Mesothelial cell of epicardium (in vitro differentiated cells): ENCODE data around the gene SLC38A10. TPM values are rescaled to one million over a fixed set of nuclear protein-coding genes. Genes with fewer than 3 reads are reported as not detected.
A peak's percentile ranks its signal among the peaks of the same experiment; 100 is the strongest.

ENCODE experiments used
- DNase-seq, 2 experiments: peaks; one replicate each; pipeline ENCODE4 v3.0.0; 2021; ENCODE audit warnings: low spot score in 2 of 2; ENCODE audit not compliant: unreplicated experiment in 2 of 2
- H3K27ac Mint-ChIP-seq: 2 replicates; pipeline ENCODE4 v1.8.0; 2021; ENCODE audit warnings: mixed read lengths
- H3K27me3 Mint-ChIP-seq: 2 replicates; pipeline ENCODE4 v1.8.0; 2021; ENCODE audit warnings: low read depth, mixed read lengths
- H3K36me3 Mint-ChIP-seq: 2 replicates; pipeline ENCODE4 v1.8.0; 2021; ENCODE audit warnings: mixed read lengths
- H3K4me1 Mint-ChIP-seq: 2 replicates; pipeline ENCODE4 v1.8.0; 2021; ENCODE audit warnings: mixed read lengths
- H3K4me3 Mint-ChIP-seq: 2 replicates; pipeline ENCODE4 v1.8.0; 2021; ENCODE audit warnings: mild to moderate bottlenecking, moderate library complexity, mixed read lengths
- H3K9me3 Mint-ChIP-seq: 2 replicates; pipeline ENCODE4 v1.8.0; 2021; ENCODE audit warnings: mixed read lengths
- CTCF ChIP-seq: fragments of 200-600 bp; sonication (generic); IDR thresholded peaks from one replicate; pipeline ENCODE4 v1.5.0; 2021; ENCODE audit warnings: antibody characterized with exemption; ENCODE audit not compliant: unreplicated experiment
- total RNA-seq: library from RNA; stranded (reverse); gene quantifications from 3 replicates; pipeline ENCODE4 v1.2.1, GENCODE V29; 2021

The SLC38A10 gene
- total RNA-seq, 1 donor from 2014 or later, result 103 TPM

GRCh38 chr17:81307636-81308560 is 12.8 kb upstream of the SLC38A10 start:
- peaks cover 30% of the 10 kb centered on the region for H3K4me1 Mint-ChIP-seq
- H3K27me3 Mint-ChIP-seq, result no peaks in the 10 kb centered on the region
- no peak overlapping the region for H3K4me3 Mint-ChIP-seq
- H3K36me3 Mint-ChIP-seq, result no peaks in the 10 kb centered on the region
- H3K27ac Mint-ChIP-seq, result peak overlapping the region; percentile 85
- H3K9me3 Mint-ChIP-seq, result no peaks in the 10 kb centered on the region
- TF ChIP-seq CTCF, result no peak
- no peak for DNase-seq

GRCh38 chr17:81306898-81307510 is 11.9 kb upstream of the SLC38A10 start:
- no peaks in the 10 kb centered on the region for H3K36me3 Mint-ChIP-seq
- peaks cover 34% of the 10 kb centered on the region for H3K4me1 Mint-ChIP-seq
- H3K27me3 Mint-ChIP-seq, result no peaks in the 10 kb centered on the region
- no peak for DNase-seq
- H3K9me3 Mint-ChIP-seq, result no peaks in the 10 kb centered on the region
- H3K4me3 Mint-ChIP-seq, result no peak overlapping the region
- no peak for TF ChIP-seq CTCF
- H3K27ac Mint-ChIP-seq, result peak overlapping the region; percentile 76

GRCh38 chr17:81306491-81306890 is 11.4 kb upstream of the SLC38A10 start:
- H3K4me3 Mint-ChIP-seq, result no peak overlapping the region

GRCh38 chr17:81305051-81305630 is 10.0 kb upstream of the SLC38A10 start:
- no peak overlapping the region for H3K4me3 Mint-ChIP-seq
- no peaks in the 10 kb centered on the region for H3K9me3 Mint-ChIP-seq
- no peak overlapping the region for H3K27ac Mint-ChIP-seq
- no peaks in the 10 kb centered on the region for H3K27me3 Mint-ChIP-seq
- peaks cover 27% of the 10 kb centered on the region for H3K4me1 Mint-ChIP-seq
- no peak for TF ChIP-seq CTCF
- DNase-seq, result no peak
- no peaks in the 10 kb centered on the region for H3K36me3 Mint-ChIP-seq

More at GRCh38 chr17:81306491-81306890, 11.4 kb upstream of the SLC38A10 start:
- H3K9me3 Mint-ChIP-seq, result no peaks in the 10 kb centered on the region
- no peaks in the 10 kb centered on the region for H3K27me3 Mint-ChIP-seq
- H3K36me3 Mint-ChIP-seq, result no peaks in the 10 kb centered on the region
- no peak overlapping the region for H3K27ac Mint-ChIP-seq
- no peak for TF ChIP-seq CTCF
- H3K4me1 Mint-ChIP-seq, result peaks cover 34% of the 10 kb centered on the region
- DNase-seq, result no peak

GRCh38 chr17:81304196-81305015 is 9.3 kb upstream of the SLC38A10 start:
- no peaks in the 10 kb centered on the region for H3K9me3 Mint-ChIP-seq
- H3K36me3 Mint-ChIP-seq, result no peaks in the 10 kb centered on the region
- H3K27me3 Mint-ChIP-seq, result no peaks in the 10 kb centered on the region
- peaks cover 24% of the 10 kb centered on the region for H3K4me1 Mint-ChIP-seq
- no peak overlapping the region for H3K4me3 Mint-ChIP-seq
- TF ChIP-seq CTCF, result no peak
- no peak overlapping the region for H3K27ac Mint-ChIP-seq
- no peak for DNase-seq
